ENCODE results near the gene LRRC7.

DNA sequence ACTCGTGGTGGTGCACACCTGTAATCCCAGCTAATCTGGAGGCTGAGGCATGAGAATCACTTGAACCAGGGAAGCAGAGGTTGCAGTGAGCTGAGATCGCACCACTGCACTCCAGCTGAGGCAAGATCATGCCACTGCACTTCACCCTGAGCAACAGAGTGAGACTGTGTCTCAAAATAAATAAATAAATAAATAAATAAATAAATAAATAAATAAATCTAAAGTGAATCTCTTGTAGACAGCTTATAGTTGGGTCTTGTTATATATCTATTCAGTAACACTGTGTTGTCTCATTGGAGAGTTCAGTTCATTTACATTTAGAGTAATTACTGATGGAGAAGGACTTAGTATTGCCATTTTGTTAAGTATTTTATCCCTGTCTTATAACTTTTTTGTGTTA lies 379.2 kb downstream of the LRRC7 start:
- TF ChIP-seq CTCF (conservative IDR thresholded peaks at IDR 0.05 in 1 of 2, IDR thresholded peaks at IDR 0.05 in 1 of 2; ENCODE audit: low read depth in 1 of 2, low read length in 2 of 2) (no peak), EZH2 (IDR thresholded peaks at IDR 0.05; ENCODE audit: low read length, missing control alignments) (no peak)

All from fibroblast of lung (primary cell).